Colonic mucosa (tissue), 4 donors: ENCODE results near the gene PCED1B. TPM values are rescaled to one million over a fixed set of nuclear protein-coding genes. Genes with fewer than 3 reads are reported as not detected.

Experiments
- DNase-seq: peaks from one replicate; pipeline ENCODE4 v3.0.0-alpha.2; 2020
- H3K27ac ChIP-seq: fragments of 200-600 bp; one replicate; pipeline ENCODE4 v1.8.0; 2021
- H3K27me3 ChIP-seq: fragments of 200-600 bp; one replicate; pipeline ENCODE4 v1.8.0; 2021
- H3K36me3 ChIP-seq: fragments of 200-600 bp; one replicate; pipeline ENCODE4 v1.8.0; 2021
- H3K4me1 ChIP-seq: fragments of 200-600 bp; one replicate; pipeline ENCODE4 v1.8.0; 2021; ENCODE audit warnings: mild to moderate bottlenecking
- H3K4me3 ChIP-seq: fragments of 200-600 bp; one replicate; pipeline ENCODE4 v1.8.0; 2021
- H3K9ac ChIP-seq, 2 donors: one replicate each; pipeline ENCODE4 v1.7.0; 2013; ENCODE audit warnings: control low read depth in 2 of 2, low read depth in 2 of 2, low read length in 2 of 2
- H3K9me3 ChIP-seq: fragments of 200-600 bp; one replicate; pipeline ENCODE4 v1.8.0; 2021
- CTCF ChIP-seq: fragments of 200-600 bp; IDR thresholded peaks from one replicate; pipeline ENCODE4 v1.8.0; 2022; ENCODE audit warnings: antibody characterized with exemption, mild to moderate bottlenecking
- intact Hi-C: fragments of 100-400 bp; cut with DNase I; formaldehyde crosslinking; loops from one replicate; pipeline ENCODE4 v1.14.1; 2022
- total RNA-seq, 2 donors: library from RNA; stranded (reverse); fragmentation: NEBNext Ultra II Directional in 1 of 2; extraction: Animal tissue kit (Norgen Biotek cat#: 25700) in 1 of 2; gene quantifications; one replicate each; pipeline ENCODE4 v1.2.1, GENCODE V29; 2021
- donor health status: healthy.
- donor health status: DM: no; HTN: no; CAD: no.
- donor health status: DM: no; HTN: no; CAD: no.

The PCED1B gene
- total RNA-seq, 2 donors from 2014 or later: 1.8 to 2.1 TPM

GRCh38 chr12:47244835-47245234 lies 165.4 kb downstream of the PCED1B start:
- TF ChIP-seq CTCF: no peak
- no peak overlapping the region for H3K9ac ChIP-seq
- H3K27me3 ChIP-seq: no peaks in the 10 kb centered on the region
- no peak overlapping the region for H3K27ac ChIP-seq
- no peak overlapping the region for H3K4me3 ChIP-seq
- H3K9me3 ChIP-seq: no peaks in the 10 kb centered on the region
- no peaks in the 10 kb centered on the region for H3K4me1 ChIP-seq
- DNase-seq: no peak
- intact Hi-C loops: no loop called here
- no peaks in the 10 kb centered on the region for H3K36me3 ChIP-seq

GRCh38 chr12:47245623-47246022 lies 166.2 kb downstream of the PCED1B start:
- Histone ChIP-seq H3K9ac (no peak overlapping the region), H3K4me3 (no peak overlapping the region)

GRCh38 chr12:47247418-47247817 lies 168.0 kb downstream of the PCED1B start:
- intact Hi-C loops: no loop called here
- no peak overlapping the region for H3K9ac ChIP-seq
- H3K9me3 ChIP-seq: no peaks in the 10 kb centered on the region
- no peak for TF ChIP-seq CTCF
- H3K4me3 ChIP-seq: no peak overlapping the region
- H3K4me1 ChIP-seq: no peaks in the 10 kb centered on the region
- no peaks in the 10 kb centered on the region for H3K36me3 ChIP-seq
- H3K27me3 ChIP-seq: no peaks in the 10 kb centered on the region
- peak; percentile 23 for DNase-seq
- no peak overlapping the region for H3K27ac ChIP-seq

More at GRCh38 chr12:47245623-47246022, 166.2 kb downstream of the PCED1B start:
- H3K27ac ChIP-seq: no peak overlapping the region
- H3K9me3 ChIP-seq: no peaks in the 10 kb centered on the region
- H3K4me1 ChIP-seq: no peaks in the 10 kb centered on the region
- TF ChIP-seq CTCF: no peak
- DNase-seq: no peak
- H3K27me3 ChIP-seq: no peaks in the 10 kb centered on the region
- intact Hi-C loops: no loop called here
- no peaks in the 10 kb centered on the region for H3K36me3 ChIP-seq

GRCh38 chr12:47249082-47249481 lies 169.7 kb downstream of the PCED1B start:
- Histone ChIP-seq H3K9me3 (no peaks in the 10 kb centered on the region), H3K36me3 (no peaks in the 10 kb centered on the region), H3K9ac (no peak overlapping the region), H3K4me3 (no peak overlapping the region), H3K4me1 (no peaks in the 10 kb centered on the region), H3K27me3 (no peaks in the 10 kb centered on the region), H3K27ac (no peak overlapping the region)
- intact Hi-C loops: no loop called here
- no peak for TF ChIP-seq CTCF
- no peak for DNase-seq

GRCh38 chr12:47249719-47250357 lies 170.4 kb downstream of the PCED1B start:
- Histone ChIP-seq H3K9ac (no peak overlapping the region), H3K27ac (no peak overlapping the region), H3K9me3 (no peaks in the 10 kb centered on the region), H3K4me3 (no peak overlapping the region), H3K36me3 (no peaks in the 10 kb centered on the region), H3K27me3 (no peaks in the 10 kb centered on the region), H3K4me1 (no peaks in the 10 kb centered on the region)
- no peak for TF ChIP-seq CTCF
- intact Hi-C loops: no loop called here
- no peak for DNase-seq
